COLO829 (cell line): ENCODE results near the gene PLOD1.
"Not testable (repeated sequence)": the region's sequence is repeated elsewhere in the genome, so short reads cannot be mapped to it uniquely, and the experiment has no call there.

ENCODE experiments used
- DNase-seq: peaks from one replicate; pipeline ENCODE4 v3.0.0; 2012; ENCODE audit warnings: low spot score

The PLOD1 gene

GRCh38 chr1:11934302-11935056 lies at the start of gene PLOD1:
Gene PLOD1 (plus strand): TSS chr1:11934717. CDS start chr1:11934780, 63 bp downstream.
- peak; percentile 72 for DNase-seq

DNA sequence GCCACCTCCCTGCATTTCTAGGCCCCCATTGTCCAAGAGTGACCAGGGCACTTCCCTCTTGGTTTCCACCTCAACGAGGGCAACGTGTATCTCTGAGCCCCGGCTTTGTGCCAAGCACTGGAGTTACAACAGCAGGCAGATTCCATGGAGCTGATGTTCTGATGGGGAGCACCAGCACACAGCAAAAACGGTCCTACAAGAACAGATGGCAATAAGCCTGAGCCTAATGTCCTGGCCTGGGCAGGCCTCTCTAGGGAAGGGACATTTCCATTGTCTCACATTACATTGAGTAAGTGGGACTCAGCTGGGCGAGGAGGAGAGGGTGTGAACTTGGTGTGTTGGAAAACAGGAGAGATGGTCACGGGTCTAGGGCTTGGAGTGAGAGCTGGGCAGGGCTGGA lies 48.6 kb upstream of the PLOD1 start:
- no peak for DNase-seq

DNA sequence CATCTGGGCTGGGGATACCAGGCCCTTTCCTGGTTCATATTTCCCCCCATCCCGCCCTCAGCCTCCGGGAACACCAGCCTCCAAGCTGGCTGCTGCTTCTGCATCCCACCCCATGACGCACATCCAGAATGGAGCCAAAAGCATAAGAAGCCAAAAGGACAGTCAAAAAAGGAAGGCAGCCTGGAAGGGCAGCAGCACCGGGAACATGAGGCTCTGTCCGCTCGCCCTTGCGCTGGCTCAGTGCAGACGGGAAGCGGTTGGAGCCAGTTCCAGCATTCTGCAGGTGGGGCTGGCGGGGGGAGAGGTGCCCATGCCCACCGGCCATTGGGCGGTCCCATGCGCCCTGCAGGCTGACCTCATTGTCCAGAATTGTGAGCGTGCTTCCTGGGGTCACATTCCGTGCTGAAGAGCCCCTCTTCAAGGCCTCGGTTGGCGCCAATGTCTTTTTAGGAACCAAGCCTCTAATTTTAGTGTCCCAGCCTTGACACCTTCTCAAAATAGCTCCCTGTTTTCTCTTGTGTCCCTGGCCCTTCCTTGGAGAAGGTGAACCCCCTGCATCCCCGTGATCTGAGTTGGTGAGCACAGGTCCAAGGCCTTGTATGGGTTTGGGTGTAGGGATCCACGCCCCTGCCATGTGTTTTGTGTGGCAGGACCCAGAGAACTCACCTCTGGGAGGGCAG lies 47.4 kb upstream of the PLOD1 start:
- DNase-seq = no peak

DNA sequence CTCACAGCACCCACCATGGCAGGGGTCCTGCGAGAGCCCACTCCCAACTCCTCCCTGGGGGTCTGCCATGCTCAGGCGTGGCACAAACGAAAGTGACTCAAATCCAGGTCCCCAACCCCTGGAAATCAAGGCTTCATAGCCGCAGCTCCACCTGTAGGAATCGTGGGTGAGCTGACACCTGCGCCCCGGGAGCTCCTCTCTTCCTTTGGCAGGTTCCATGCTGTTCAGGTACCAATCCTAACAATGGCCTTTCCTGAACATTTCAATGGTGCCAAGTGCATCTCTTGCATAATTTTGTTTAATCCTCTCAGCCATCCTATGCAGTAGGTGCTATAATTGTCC lies 46.9 kb upstream of the PLOD1 start:
- no peak for DNase-seq

DNA sequence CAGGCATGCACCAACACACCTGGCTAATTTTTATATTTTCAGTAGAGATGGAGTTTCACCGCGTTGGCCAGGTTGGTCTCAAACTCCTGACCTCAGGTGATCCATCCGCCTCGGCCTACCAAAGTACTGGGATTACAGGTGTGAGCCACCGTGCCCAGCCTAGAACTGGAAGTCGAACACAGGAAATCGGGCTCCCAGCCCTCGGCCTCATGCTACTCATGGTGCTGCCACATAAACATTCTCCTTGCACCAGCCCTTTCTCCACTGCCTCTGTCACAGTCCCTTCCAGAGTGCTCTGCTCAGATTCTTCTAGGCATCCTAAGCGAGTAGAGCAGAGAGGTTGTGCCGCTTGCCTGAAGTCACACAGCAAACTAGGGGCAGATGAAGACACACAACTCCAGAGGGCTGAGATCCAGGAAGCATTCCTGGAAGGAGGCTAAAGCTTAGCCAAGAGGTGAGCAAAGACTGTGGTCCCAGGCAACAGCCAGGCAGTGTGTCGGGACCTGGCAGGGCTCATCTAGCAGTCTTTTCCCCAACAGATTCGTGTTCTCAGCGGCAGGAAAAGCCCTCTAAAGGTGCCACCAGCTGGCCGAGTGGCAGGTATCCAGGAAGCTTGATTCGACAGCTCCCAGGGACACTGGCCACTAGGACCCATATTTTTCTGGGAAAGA lies 46.2 kb upstream of the PLOD1 start:
- no peak for DNase-seq

DNA sequence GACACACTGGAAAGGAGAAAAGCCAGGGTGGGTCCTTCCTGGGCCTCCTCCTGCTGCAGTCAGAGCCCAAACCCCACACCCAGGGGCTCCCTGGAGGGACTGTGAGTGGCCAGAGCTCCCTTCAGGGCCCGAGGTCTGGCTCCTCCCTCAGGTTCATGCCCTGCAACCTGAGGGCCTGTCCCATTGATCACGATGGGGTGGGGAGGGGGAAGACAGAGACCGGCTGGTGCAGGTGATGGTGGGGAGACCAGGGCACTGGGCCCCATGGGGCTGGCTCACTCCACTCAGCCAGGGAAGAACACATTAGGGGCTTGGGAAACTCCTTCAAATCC lies 45.7 kb upstream of the PLOD1 start:
- DNase-seq = no peak

- no peak for DNase-seq
Measured at GRCh38 chr1:11891433-11892186, 42.9 kb upstream of the PLOD1 start.

DNA sequence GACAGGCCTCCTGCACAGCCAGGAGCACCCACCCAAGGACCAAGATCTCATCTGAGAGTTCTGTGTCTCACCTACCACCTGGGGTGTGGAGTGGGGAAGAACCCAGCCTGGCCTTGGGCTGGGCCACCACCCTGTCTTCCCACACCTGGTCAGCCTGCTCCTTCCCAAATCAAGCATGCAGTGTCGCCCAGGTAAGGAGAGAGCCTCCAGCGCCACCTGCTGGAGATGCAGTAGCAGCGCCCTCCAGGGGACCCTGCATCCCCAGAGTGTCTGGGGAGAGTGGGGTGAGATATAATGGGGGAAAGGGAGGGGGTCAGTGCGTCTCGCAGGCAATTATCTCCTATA lies 40.6 kb upstream of the PLOD1 start:
- peak; percentile 57 for DNase-seq

DNA sequence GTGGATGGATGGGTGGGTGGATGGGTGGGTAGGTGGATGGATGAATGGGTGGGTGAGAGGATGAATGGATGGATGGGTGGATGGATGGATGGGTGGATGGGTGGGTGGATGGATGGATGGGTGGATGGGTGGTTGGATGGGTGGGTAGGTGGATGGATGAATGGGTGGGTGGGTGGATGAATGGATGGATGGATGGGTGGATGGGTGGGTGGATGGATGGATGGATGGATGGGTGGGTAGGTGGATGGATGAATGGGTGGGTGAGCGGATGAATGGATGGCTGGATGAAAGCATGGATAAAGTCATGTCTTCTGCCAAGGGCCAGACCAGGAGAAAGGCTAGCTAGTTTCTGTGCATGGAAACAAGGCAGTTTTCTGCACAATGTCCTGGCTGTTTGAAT lies 40.0 kb upstream of the PLOD1 start:
- DNase-seq = not testable (repeated sequence)

- no peak for DNase-seq
Measured at GRCh38 chr1:11898086-11898785, 36.3 kb upstream of the PLOD1 start.

DNA sequence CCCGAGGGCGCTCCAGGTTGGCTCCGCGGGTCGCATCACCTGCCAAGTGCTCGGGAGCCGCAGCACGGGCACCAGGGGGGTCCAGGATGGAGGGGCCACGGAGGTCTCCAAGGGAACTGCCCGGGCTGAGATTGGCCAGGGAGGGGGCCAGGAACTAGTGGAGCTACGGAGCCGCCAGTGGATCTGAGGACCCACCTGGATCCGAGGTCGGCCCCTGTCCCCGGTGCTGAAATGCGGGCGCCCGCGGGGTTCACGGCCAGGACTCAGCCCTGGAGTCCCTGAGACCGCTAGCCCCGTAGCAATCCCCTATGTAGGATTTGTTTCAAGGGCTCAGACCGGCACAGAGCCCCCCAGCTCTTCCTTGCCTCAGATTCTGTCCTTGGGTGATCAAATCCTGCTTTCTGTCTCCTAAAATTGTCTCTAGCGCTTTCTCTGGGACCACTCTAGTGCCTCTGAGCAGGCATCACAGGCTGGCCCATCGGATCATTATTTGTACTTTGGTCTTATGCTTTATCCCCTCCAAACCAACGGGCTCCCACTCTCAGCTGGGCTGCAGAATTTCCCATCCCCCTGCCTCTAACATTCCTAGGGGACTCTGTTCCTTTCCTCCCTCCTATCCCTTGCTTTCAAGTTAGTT lies 35.6 kb upstream of the PLOD1 start:
- DNase-seq = no peak

DNA sequence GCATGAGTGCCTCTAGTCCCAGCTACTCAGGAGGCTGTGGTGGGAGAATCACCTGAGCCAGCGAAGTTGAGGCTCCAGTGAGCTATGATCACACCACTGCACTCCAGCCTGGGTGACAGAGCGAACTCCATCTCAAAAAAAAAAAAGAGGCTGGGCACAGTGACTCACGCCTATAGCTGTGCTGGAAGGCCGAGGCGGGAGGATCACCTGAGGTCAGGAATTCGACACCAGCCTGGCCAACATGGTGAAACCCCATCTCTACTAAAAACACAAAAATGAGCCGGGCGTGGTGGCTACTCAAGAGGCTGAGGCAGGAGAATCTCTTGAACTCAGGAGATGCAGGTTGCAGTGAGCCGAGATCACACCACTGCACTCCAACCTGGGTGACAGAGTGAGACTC lies 33.1 kb upstream of the PLOD1 start:
- DNase-seq = not testable (repeated sequence)

DNA sequence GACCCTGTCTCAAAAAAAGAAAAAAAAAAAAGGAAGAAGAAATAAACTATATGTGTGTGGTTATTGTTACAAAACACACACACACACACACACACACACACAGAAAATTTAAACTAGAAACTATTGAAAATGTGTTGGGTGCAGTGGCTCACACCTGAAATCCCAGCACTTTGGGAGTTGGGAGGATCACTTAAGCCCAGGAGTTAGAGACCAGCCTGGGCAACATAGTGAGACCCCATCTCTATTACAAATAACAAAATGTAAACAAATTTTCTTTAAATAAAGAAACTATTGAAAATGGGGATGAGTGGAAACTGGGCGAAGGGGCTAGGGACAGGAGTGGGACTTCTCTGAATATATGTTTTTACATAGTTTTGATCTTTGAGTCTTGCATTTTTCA lies 31.3 kb upstream of the PLOD1 start:
- DNase-seq = no peak

DNA sequence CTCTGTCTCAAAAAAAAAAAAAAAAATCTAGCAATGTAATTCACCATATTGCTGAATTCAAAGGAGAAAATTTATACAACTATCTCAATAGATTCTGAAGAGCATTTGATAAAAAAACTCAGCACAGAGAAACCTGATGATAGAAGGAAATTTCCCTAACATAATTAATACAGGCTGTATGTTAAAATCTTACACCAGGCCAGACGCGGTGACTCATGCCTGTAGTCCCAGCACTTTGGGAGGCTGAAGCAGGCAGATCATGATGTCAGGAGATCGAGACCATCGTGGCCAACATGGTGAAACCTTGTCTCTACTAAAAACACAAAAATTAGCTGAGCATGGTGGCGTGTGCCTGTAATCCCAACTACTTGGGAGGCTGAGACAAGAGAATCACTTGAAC lies 30.4 kb upstream of the PLOD1 start:
- not testable (repeated sequence) for DNase-seq

- DNase-seq = no peak
Measured at GRCh38 chr1:11904978-11905377, 29.5 kb upstream of the PLOD1 start.

DNA sequence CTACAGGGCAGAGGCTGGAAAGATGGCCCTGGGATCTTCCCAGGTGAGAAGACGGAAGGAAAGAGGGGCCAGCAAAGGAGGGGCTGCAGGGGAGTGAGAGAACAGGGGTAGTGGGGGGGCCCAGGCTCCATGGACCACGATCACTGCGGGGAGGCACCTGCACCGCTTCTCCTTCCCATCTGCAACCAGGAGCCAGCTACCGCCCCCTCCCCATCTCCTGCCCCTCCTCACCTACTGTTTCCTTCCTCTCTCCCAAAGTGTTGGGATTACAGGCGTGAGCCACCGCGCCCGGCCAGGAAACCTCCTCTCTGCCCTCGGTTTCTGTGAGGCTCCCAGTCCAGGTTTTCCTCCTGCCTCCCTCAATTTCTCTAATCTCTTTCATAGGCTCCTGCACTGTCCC lies 27.6 kb upstream of the PLOD1 start:
- DNase-seq = no peak

- peak; percentile 87 for DNase-seq
Measured at GRCh38 chr1:11907275-11908094, 27.0 kb upstream of the PLOD1 start.

GRCh38 chr1:11908095-11908675 lies 26.3 kb upstream of the PLOD1 start:
- DNase-seq = peak; percentile 75

DNA sequence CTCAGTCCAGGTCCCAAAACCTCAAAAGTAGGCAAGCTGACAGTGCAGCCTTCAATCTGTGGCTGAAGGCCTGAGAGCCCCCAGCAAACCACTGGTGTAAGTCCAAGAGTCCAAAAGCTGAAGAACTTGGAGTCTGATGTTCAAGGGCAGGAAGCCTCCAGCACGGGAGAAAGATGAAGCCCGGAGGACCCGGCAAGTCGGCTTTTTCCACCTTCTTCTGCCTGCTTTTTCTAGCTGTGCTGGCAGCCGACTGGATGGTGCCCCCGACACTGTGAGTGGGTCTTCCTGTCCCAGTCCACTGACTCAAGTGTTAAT lies 23.6 kb upstream of the PLOD1 start:
- not testable (repeated sequence) for DNase-seq

DNA sequence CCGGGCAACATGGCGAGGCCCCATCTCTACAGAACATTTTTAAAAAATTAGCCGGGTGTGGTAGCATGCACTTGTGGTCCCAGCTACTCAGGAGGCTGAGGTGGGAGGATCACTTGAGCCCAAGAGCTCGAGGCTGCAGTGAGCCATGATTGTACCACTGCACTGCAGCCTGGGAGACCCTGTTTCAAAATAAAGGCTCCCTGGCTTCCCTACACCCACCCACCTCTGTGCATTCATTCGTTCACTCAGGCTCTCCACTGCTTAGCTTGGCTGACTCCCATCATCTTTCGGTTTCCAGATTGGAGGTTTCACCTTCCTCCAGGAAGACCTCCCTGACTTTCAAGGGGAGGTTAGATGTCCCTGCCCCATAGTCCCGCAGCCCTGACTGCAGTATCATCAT lies 22.5 kb upstream of the PLOD1 start:
- DNase-seq = no peak
